ENCODE measurements around the gene ZRANB1.

Gene ZRANB1

GRCh38 chr10:125010362-125010761 is 68.4 kb downstream of the ZRANB1 start:
- Histone ChIP-seq H3K36me3 (ENCODE audit: control insufficient read depth in 4 of 4, insufficient read depth in 4 of 4, low read length in 3 of 4) (peaks cover 0 to 45% (median 24%) of the 10 kb centered on the region in 4 experiments), H3K4me1 (ENCODE audit: control extremely low read depth in 1 of 4, control insufficient read depth in 4 of 4, insufficient read depth in 4 of 4, low read length in 3 of 4) (peaks cover 3 to 14% (median 8%) of the 10 kb centered on the region in 4 experiments), H3K9me3 (ENCODE audit: control extremely low read depth in 1 of 5, control insufficient read depth in 4 of 5, insufficient read depth in 2 of 5, low read depth in 1 of 5, low read length in 4 of 5) (no peaks in the 10 kb centered on the region), H3K4me3 (ENCODE audit: control insufficient read depth in 1 of 7, extremely low read depth in 1 of 7, insufficient read depth in 4 of 7, low read depth in 2 of 7, low read length in 6 of 7) (no peak overlapping the region), H3K27ac (ENCODE audit: insufficient read depth in 1 of 2, low read depth in 1 of 2, low read length in 2 of 2, poor library complexity in 1 of 2, severe bottlenecking in 2 of 2) (no peak overlapping the region), H3K27me3 (replicated peaks in 2 of 5; ENCODE audit: control insufficient read depth in 4 of 5, insufficient read depth in 5 of 5, low read length in 4 of 5) (no peaks in the 10 kb centered on the region)
- CTCF ChIA-PET, result interaction anchor here (0.9 to 1.7 kb wide), 8 partner anchors 9 to 53 kb away, joined by 3 to 6 read pairs (median 4); no protein-coding TSS in a partner anchor
- no peak for DNase-seq
- POLR2A ChIA-PET, result no interaction called here
- 100% methylated on average over 3 of the region's 5 CpGs for WGBS (ENCODE audit: insufficient coverage)

- no peaks in the 10 kb centered on the region for H3K27me3 ChIP-seq (replicated peaks in 2 of 5; ENCODE audit: control insufficient read depth in 4 of 5, insufficient read depth in 5 of 5, low read length in 4 of 5)
- H3K27ac ChIP-seq (ENCODE audit: insufficient read depth in 1 of 2, low read depth in 1 of 2, low read length in 2 of 2, poor library complexity in 1 of 2, severe bottlenecking in 2 of 2), result no peak overlapping the region
- peaks cover 0 to 40% (median 19%) of the 10 kb centered on the region in 4 experiments for H3K36me3 ChIP-seq (ENCODE audit: control insufficient read depth in 4 of 4, insufficient read depth in 4 of 4, low read length in 3 of 4)
- H3K4me1 ChIP-seq (ENCODE audit: control extremely low read depth in 1 of 4, control insufficient read depth in 4 of 4, insufficient read depth in 4 of 4, low read length in 3 of 4), result peaks cover 3 to 17% (median 13%) of the 10 kb centered on the region in 4 experiments
- no peak for DNase-seq
- POLR2A ChIA-PET, result no interaction called here
- CTCF ChIA-PET, result interaction anchor here (1.1 to 1.7 kb wide), 8 partner anchors 8 to 55 kb away, joined by 3 to 6 read pairs (median 4); no protein-coding TSS in a partner anchor
- H3K4me3 ChIP-seq (ENCODE audit: control insufficient read depth in 1 of 7, extremely low read depth in 1 of 7, insufficient read depth in 4 of 7, low read depth in 2 of 7, low read length in 6 of 7), result no peak overlapping the region
- no peaks in the 10 kb centered on the region for H3K9me3 ChIP-seq (ENCODE audit: control extremely low read depth in 1 of 5, control insufficient read depth in 4 of 5, insufficient read depth in 2 of 5, low read depth in 1 of 5, low read length in 4 of 5)
- 98% methylated on average over 14 of the region's 16 CpGs for WGBS (ENCODE audit: insufficient coverage)
Observed at GRCh38 chr10:125011171-125011925, 69.4 kb downstream of the ZRANB1 start.

GRCh38 chr10:125011926-125012705 is 70.2 kb downstream of the ZRANB1 start:
- no peak overlapping the region for H3K27ac ChIP-seq (ENCODE audit: insufficient read depth in 1 of 2, low read depth in 1 of 2, low read length in 2 of 2, poor library complexity in 1 of 2, severe bottlenecking in 2 of 2)
- H3K9me3 ChIP-seq (ENCODE audit: control extremely low read depth in 1 of 5, control insufficient read depth in 4 of 5, insufficient read depth in 2 of 5, low read depth in 1 of 5, low read length in 4 of 5), result no peaks in the 10 kb centered on the region
- ChIA-PET CTCF (interaction anchor here (0.7 to 1.5 kb wide), 6 partner anchors 12 to 54 kb away, joined by 3 to 5 read pairs (median 3); no protein-coding TSS in a partner anchor), POLR2A (no interaction called here)
- WGBS (ENCODE audit: insufficient coverage), result 90% methylated on average over 23 of the region's 27 CpGs
- no peak overlapping the region for H3K4me3 ChIP-seq (ENCODE audit: control insufficient read depth in 1 of 7, extremely low read depth in 1 of 7, insufficient read depth in 4 of 7, low read depth in 2 of 7, low read length in 6 of 7)
- no peak for DNase-seq
- H3K27me3 ChIP-seq (replicated peaks in 2 of 5; ENCODE audit: control insufficient read depth in 4 of 5, insufficient read depth in 5 of 5, low read length in 4 of 5), result no peaks in the 10 kb centered on the region
- peaks cover 3 to 17% (median 13%) of the 10 kb centered on the region in 4 experiments for H3K4me1 ChIP-seq (ENCODE audit: control extremely low read depth in 1 of 4, control insufficient read depth in 4 of 4, insufficient read depth in 4 of 4, low read length in 3 of 4)
- peaks cover 3 to 40% (median 18%) of the 10 kb centered on the region in 4 experiments for H3K36me3 ChIP-seq (ENCODE audit: control insufficient read depth in 4 of 4, insufficient read depth in 4 of 4, low read length in 3 of 4)

- Histone ChIP-seq H3K4me3 (ENCODE audit: control insufficient read depth in 1 of 7, extremely low read depth in 1 of 7, insufficient read depth in 4 of 7, low read depth in 2 of 7, low read length in 6 of 7) (no peak overlapping the region), H3K36me3 (ENCODE audit: control insufficient read depth in 4 of 4, insufficient read depth in 4 of 4, low read length in 3 of 4) (peaks cover 3 to 34% (median 16%) of the 10 kb centered on the region in 4 experiments), H3K9me3 (ENCODE audit: control extremely low read depth in 1 of 5, control insufficient read depth in 4 of 5, insufficient read depth in 2 of 5, low read depth in 1 of 5, low read length in 4 of 5) (no peaks in the 10 kb centered on the region), H3K4me1 (ENCODE audit: control extremely low read depth in 1 of 4, control insufficient read depth in 4 of 4, insufficient read depth in 4 of 4, low read length in 3 of 4) (peaks cover 3 to 21% (median 13%) of the 10 kb centered on the region in 4 experiments), H3K27me3 (replicated peaks in 2 of 5; ENCODE audit: control insufficient read depth in 4 of 5, insufficient read depth in 5 of 5, low read length in 4 of 5) (no peaks in the 10 kb centered on the region), H3K27ac (ENCODE audit: insufficient read depth in 1 of 2, low read depth in 1 of 2, low read length in 2 of 2, poor library complexity in 1 of 2, severe bottlenecking in 2 of 2) (no peak overlapping the region)
- DNase-seq, result no peak
- ChIA-PET POLR2A (no interaction called here), CTCF (interaction anchor here (0.7 kb wide), 1 partner anchor 19 kb away, joined by 3 read pairs; no protein-coding TSS in a partner anchor)
- 87% methylated on average over 13 of the region's 15 CpGs for WGBS (ENCODE audit: insufficient coverage)
Observed at GRCh38 chr10:125012851-125013528, 71.1 kb downstream of the ZRANB1 start.

GRCh38 chr10:125013529-125013872 is 71.6 kb downstream of the ZRANB1 start:
- 83% methylated on average over 5 of the region's 7 CpGs for WGBS (ENCODE audit: insufficient coverage)
- Histone ChIP-seq H3K4me3 (ENCODE audit: control insufficient read depth in 1 of 7, extremely low read depth in 1 of 7, insufficient read depth in 4 of 7, low read depth in 2 of 7, low read length in 6 of 7) (no peak overlapping the region), H3K36me3 (ENCODE audit: control insufficient read depth in 4 of 4, insufficient read depth in 4 of 4, low read length in 3 of 4) (peaks cover 3 to 34% (median 14%) of the 10 kb centered on the region in 4 experiments), H3K4me1 (ENCODE audit: control extremely low read depth in 1 of 4, control insufficient read depth in 4 of 4, insufficient read depth in 4 of 4, low read length in 3 of 4) (peaks cover 3 to 23% (median 14%) of the 10 kb centered on the region in 4 experiments), H3K9me3 (ENCODE audit: control extremely low read depth in 1 of 5, control insufficient read depth in 4 of 5, insufficient read depth in 2 of 5, low read depth in 1 of 5, low read length in 4 of 5) (no peaks in the 10 kb centered on the region), H3K27me3 (replicated peaks in 2 of 5; ENCODE audit: control insufficient read depth in 4 of 5, insufficient read depth in 5 of 5, low read length in 4 of 5) (no peaks in the 10 kb centered on the region), H3K27ac (ENCODE audit: insufficient read depth in 1 of 2, low read depth in 1 of 2, low read length in 2 of 2, poor library complexity in 1 of 2, severe bottlenecking in 2 of 2) (no peak overlapping the region)
- CTCF ChIA-PET, result no interaction called here
- POLR2A ChIA-PET, result no interaction called here
- no peak for DNase-seq

- Histone ChIP-seq H3K4me1 (ENCODE audit: control extremely low read depth in 1 of 4, control insufficient read depth in 4 of 4, insufficient read depth in 4 of 4, low read length in 3 of 4) (peaks cover 3 to 30% (median 21%) of the 10 kb centered on the region in 4 experiments), H3K27ac (ENCODE audit: insufficient read depth in 1 of 2, low read depth in 1 of 2, low read length in 2 of 2, poor library complexity in 1 of 2, severe bottlenecking in 2 of 2) (no peak overlapping the region), H3K4me3 (ENCODE audit: control insufficient read depth in 1 of 7, extremely low read depth in 1 of 7, insufficient read depth in 4 of 7, low read depth in 2 of 7, low read length in 6 of 7) (peak overlapping the region in 1 of 7 experiments; percentile 12), H3K36me3 (ENCODE audit: control insufficient read depth in 4 of 4, insufficient read depth in 4 of 4, low read length in 3 of 4) (peaks cover 3 to 34% (median 14%) of the 10 kb centered on the region in 4 experiments), H3K27me3 (replicated peaks in 2 of 5; ENCODE audit: control insufficient read depth in 4 of 5, insufficient read depth in 5 of 5, low read length in 4 of 5) (no peaks in the 10 kb centered on the region), H3K9me3 (ENCODE audit: control extremely low read depth in 1 of 5, control insufficient read depth in 4 of 5, insufficient read depth in 2 of 5, low read depth in 1 of 5, low read length in 4 of 5) (no peaks in the 10 kb centered on the region)
- peak in 1 of 3 donors; percentile 17 for DNase-seq
- WGBS (ENCODE audit: insufficient coverage), result 75% methylated on average over 18 of the region's 20 CpGs
- ChIA-PET POLR2A (no interaction called here), CTCF (interaction anchor here (1.2 to 1.7 kb wide), 3 partner anchors 34 to 42 kb away, joined by 3 to 7 read pairs (median 4); no protein-coding TSS in a partner anchor)
Observed at GRCh38 chr10:125014086-125014830, 72.3 kb downstream of the ZRANB1 start.

Data from common myeloid progenitor, CD34-positive (primary cell).